Measurements from ENCODE around the gene SCN7A. TPM values are rescaled to one million over a fixed set of nuclear protein-coding genes. Genes with fewer than 3 reads are reported as not detected.
"Not testable (repeated sequence)": the region's sequence is repeated elsewhere in the genome, so short reads cannot be mapped to it uniquely, and the experiment has no call there.

Gene SCN7A
- total RNA-seq, 1 donor from 2014 or later = not detected

DNA sequence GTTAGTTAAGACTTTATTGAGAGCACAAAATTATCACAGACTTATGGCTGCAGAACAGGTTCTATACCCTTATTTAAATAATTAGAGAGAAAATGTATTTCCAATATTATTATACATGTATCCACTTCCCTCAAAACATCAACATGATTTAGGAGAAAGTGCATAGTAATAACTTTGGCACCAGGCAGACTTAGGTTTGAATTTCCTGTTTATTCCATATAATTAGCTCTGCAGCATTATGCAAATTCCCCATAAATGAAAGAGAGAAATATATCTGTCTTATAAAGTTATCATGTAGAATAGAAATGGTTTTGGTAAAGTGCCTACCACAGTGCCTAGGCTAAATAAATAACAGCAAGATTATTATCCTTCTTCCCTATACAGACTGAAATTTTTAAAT lies 133.6 kb downstream of the SCN7A start:
- no peak for DNase-seq (ENCODE audit: low read depth in 2 of 2)

DNA sequence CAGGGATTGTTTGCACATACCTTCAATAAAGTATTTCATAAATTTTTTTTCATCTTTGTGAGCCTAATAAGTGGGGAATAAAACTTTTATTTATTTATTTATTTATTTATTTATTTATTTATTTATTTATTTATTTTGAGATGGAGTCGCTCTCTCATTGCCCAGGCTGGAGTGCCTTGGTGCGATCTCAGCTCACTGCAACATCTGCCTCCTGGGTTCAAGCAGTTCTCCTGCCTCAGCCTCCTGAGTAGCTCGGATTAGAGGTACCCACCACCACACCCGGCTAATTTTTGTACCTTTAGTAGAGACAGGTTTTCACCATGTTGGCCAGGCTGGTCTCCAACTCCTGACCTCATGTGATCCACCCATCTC lies 136.1 kb downstream of the SCN7A start:
- not testable (repeated sequence) for DNase-seq (ENCODE audit: low read depth in 2 of 2)

DNA sequence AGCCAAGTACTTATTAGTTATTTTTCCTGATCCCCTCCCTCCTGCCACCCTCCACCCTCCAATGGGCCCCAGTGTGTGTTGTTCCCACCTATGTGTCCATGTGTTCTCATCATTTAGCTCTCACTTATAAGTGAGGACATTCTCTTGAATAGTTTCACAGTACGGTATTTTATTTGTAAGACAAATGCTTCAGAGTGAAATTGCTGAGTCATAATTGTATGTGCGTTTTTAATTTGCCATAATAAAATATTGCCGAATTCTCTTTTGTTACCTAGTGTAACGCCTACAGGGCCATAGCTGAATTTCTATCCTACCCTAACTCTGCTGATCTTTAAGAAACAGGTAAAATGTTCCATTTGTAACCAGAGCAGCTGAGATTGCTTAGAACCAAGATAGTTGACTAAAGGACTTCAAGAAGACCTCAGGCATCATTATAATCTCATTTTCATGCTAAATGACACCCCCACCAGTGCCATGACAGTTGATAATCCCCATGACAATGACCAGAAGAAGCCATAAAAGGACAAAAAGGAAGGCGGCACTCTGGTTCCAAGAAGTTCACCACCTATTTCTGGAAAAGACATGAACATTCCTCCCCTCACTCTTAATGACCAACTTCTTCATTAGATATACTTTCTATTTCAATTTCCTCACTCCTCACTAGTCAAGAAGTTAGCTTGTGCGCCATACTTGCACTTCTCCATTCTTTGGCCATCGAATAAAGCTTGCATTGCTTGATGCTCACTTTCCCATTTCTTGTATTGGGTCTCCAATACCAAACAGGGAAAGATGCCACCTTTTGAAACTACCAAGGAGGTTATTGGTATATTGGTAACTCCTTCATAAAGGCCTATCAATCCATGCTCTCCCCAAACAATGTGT lies 136.7 kb downstream of the SCN7A start:
- DNase-seq (ENCODE audit: low read depth in 2 of 2) = no peak

Other genes with a start within 250 kb of the SCN7A start
- gene SCN9A, start 118.3 kb downstream of the SCN7A start, total RNA-seq = under 0.01 and 0.22 TPM in 2 replicates